Measurements from ENCODE around the gene DMRT1.

Gene DMRT1

DNA sequence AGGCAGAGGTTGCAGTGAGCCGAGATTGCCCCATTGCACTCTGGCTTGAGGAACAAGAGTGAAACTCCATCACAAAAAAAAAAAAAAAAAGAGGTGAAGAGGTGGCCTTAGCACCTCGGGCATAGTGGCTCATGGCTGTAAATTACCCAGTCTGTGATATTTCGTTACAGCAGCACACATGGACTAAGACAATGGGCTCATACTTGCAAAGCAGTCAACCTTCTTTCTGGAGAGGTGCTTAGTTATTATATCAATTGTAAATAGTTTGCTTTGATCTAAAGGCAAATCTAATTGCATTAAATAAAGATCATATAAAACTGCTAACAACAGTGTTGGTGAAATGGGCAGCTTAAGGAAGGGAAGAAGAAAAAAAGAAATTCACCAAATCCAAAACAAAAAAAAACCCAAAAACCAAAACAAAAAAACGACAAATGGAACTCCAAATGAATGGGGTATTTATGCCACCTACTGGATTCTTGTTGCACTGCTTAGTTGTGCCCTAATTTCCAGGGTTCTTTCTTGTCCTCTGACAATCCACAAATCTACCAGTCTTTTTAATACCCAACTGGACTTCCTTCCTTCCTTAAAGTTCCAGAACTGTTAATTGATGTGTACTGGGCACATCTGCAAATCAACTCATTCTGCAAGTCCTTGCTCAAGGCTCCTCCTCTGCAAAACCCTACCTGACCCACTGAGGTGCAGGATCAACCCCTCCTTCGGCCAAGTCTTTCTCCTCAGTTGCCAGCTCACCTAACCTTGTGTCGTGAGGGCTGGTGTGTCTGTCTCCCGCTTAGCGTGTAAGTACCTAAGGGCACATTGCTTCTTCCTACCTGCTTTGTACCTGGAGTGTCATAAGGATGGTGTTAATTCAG lies 35.0 kb upstream of the DMRT1 start:
- FAIRE-seq (no peak), DNase-seq (ENCODE audit: insufficient read length, low spot score) (no peak)
- TF ChIP-seq PAX5 (IDR thresholded peaks at IDR 0.05; ENCODE audit: insufficient read depth, low read length, severe bottlenecking) (no peak), SPI1 (IDR thresholded peaks at IDR 0.05; ENCODE audit: low read depth, low read length) (no peak), TAF1 (IDR thresholded peaks at IDR 0.05; ENCODE audit: low read depth, low read length) (no peak), POU2F2 (IDR thresholded peaks at IDR 0.05; ENCODE audit: low read depth, low read length) (no peak), POLR2AphosphoS5 (IDR thresholded peaks at IDR 0.05; ENCODE audit: low read depth, low read length) (no peak), POLR2A (IDR thresholded peaks at IDR 0.05; ENCODE audit: low read depth, low read length) (no peak)

DNA sequence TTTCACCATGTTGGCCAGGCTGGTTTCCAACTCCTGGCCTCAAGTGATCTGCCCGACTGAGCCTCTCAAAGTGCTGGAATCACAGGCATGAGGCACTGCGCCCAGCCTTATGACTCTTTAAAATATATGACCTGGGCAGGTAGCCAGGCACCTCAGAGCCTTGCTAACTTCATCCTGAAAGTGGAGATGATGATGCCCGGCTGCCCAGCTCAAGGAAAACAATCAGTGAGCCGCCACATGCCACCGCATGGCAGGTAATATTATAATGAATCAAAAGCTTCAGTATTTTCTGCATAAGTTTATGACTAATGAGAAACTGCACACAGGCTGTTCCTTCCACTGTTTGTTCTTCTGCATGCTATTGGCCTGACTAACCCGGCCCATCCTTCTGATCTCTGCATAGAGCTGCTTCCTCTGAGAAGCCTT lies 30.4 kb upstream of the DMRT1 start:
- FAIRE-seq (no peak), DNase-seq (ENCODE audit: insufficient read length, low spot score) (no peak)
- TF ChIP-seq POLR2AphosphoS5 (IDR thresholded peaks at IDR 0.05; ENCODE audit: low read depth, low read length) (no peak), SPI1 (IDR thresholded peaks at IDR 0.05; ENCODE audit: low read depth, low read length) (no peak), PAX5 (IDR thresholded peaks at IDR 0.05; ENCODE audit: insufficient read depth, low read length, severe bottlenecking) (no peak), POLR2A (IDR thresholded peaks at IDR 0.05; ENCODE audit: low read depth, low read length) (no peak), TAF1 (IDR thresholded peaks at IDR 0.05; ENCODE audit: low read depth, low read length) (no peak), POU2F2 (IDR thresholded peaks at IDR 0.05; ENCODE audit: low read depth, low read length) (no peak)

DNA sequence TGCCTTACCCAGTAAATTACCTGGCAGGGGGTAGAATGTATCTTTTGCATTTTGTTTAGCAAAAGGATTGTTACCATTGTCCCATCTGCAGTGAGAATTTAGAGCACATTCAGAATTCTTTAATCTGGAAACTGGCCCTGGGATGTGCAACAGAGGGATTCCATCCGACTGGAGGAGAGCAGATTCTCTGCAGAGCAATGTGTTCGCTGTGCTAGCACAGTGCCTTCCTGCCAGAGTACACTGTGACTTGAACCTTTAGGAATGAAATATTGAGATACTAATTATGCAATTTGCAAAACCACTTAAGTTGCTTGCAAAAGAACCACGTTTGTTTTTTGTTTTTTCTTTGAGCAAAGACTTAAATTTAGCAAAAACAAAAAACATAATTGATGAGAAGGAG lies 22.5 kb upstream of the DMRT1 start:
- no peak for FAIRE-seq
- DNase-seq (ENCODE audit: insufficient read length, low spot score), result no peak
- TF ChIP-seq TAF1 (IDR thresholded peaks at IDR 0.05; ENCODE audit: low read depth, low read length) (no peak), POLR2AphosphoS5 (IDR thresholded peaks at IDR 0.05; ENCODE audit: low read depth, low read length) (no peak), POLR2A (IDR thresholded peaks at IDR 0.05; ENCODE audit: low read depth, low read length) (no peak), SPI1 (IDR thresholded peaks at IDR 0.05; ENCODE audit: low read depth, low read length) (no peak), PAX5 (IDR thresholded peaks at IDR 0.05; ENCODE audit: insufficient read depth, low read length, severe bottlenecking) (no peak), POU2F2 (IDR thresholded peaks at IDR 0.05; ENCODE audit: low read depth, low read length) (no peak)

DNA sequence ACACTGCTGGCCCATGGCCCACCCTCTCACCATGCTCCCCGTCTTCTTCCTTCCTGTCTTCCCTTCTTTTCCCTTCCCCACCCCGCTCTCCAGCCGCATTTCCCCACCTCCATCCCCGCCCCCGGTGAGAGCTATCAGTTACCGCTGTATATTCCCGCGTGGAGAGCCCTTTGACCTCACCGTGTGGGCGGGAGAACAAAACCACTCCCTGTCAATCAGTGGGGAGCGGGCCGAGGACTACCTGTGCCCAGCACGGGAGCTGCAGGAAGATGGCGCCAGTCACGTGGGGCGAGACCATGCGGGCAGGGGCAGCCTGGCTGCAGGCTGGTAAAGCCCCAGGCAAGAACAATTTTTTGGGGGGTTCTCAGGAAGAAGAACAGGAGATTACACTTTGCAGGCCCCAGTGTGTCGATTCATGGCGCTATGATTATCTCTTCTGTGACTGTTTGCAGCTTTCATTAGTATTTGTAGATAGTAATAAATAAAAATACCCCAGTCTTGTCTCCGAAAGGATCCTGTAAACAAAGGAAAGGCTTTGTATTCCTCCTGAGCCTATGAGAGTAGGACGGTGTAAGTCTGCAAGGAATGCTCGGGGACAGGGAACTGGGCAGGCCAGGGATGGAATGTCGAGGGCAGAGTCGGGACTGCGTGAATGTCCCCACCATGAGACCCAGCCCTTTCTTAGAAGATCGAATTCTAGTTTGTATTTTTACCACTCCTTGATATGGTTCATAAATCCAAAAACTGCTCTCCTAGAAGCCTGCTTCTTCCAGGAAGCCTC lies 14.8 kb upstream of the DMRT1 start:
- DNase-seq (ENCODE audit: insufficient read length, low spot score) (no peak), FAIRE-seq (no peak)
- TF ChIP-seq POU2F2 (IDR thresholded peaks at IDR 0.05; ENCODE audit: low read depth, low read length) (no peak), PAX5 (IDR thresholded peaks at IDR 0.05; ENCODE audit: insufficient read depth, low read length, severe bottlenecking) (no peak), POLR2AphosphoS5 (IDR thresholded peaks at IDR 0.05; ENCODE audit: low read depth, low read length) (no peak), SPI1 (IDR thresholded peaks at IDR 0.05; ENCODE audit: low read depth, low read length) (no peak), TAF1 (IDR thresholded peaks at IDR 0.05; ENCODE audit: low read depth, low read length) (no peak), POLR2A (IDR thresholded peaks at IDR 0.05; ENCODE audit: low read depth, low read length) (no peak)

DNA sequence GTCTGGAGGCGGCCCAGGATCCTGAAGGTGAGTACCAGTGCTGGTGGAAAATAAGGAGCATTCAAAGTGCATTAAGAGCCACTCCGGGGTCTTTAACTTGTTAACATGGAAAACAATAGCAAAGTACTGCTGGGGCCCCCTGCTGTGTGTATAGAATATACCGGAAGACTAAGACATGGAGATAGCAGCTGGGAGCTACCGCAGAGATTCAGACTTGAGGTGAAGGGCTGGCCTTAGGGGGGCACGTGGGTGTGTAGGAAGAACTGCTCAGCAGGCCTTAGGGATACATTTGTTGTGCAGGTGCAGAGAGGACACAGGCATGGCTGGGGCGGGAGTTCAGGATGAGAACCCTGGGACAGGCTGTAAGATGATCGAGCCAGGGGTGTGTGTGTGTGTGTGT lies 1.2 kb upstream of the DMRT1 start:
- FAIRE-seq (no peak), DNase-seq (ENCODE audit: insufficient read length, low spot score) (no peak)
- TF ChIP-seq POLR2AphosphoS5 (IDR thresholded peaks at IDR 0.05; ENCODE audit: low read depth, low read length) (no peak), PAX5 (IDR thresholded peaks at IDR 0.05; ENCODE audit: insufficient read depth, low read length, severe bottlenecking) (no peak), POU2F2 (IDR thresholded peaks at IDR 0.05; ENCODE audit: low read depth, low read length) (no peak), SPI1 (IDR thresholded peaks at IDR 0.05; ENCODE audit: low read depth, low read length) (no peak), TAF1 (IDR thresholded peaks at IDR 0.05; ENCODE audit: low read depth, low read length) (no peak)

DNA sequence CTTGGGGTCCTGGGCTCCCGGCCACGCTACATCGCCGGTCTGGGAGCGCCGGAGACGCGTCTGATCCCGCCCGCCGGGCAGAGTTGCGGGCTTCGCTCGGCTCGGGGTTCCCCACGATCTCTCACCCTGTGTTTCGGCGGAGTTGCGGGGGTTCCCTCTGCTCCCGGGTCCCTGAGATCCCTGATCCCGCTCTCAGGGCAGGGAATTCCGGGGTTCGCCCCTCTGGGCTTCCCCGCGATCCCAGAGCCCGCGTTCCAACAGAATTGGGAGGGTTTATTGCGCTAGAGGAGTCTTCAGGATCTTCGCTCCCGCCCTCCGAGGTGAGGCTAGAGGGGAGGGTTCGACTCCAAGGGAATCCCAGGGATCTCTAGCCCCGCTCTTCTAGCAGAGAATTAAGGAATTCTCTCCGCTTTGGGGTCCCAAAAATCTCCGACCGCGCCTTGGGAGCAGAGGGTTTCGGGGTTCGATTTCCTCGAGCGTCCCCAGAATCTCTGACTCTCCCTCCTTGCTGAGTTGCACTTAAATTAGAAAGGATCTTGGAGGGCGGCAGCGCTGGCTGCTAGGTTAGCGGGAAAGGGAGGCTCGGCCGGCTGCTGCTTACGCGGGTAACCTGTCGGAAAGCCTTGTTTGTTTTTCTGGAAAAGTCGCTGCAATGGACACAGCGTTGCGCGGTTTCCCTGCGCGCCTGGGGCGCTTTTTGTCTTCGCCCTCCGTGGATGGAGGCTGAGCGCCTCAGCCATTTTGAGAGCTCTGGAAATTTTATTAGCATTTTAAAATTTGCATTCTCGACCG lies 1.3 kb downstream of the DMRT1 start:
- DNase-seq (ENCODE audit: insufficient read length, low spot score), result no peak
- TF ChIP-seq POLR2A (IDR thresholded peaks at IDR 0.05; ENCODE audit: low read depth, low read length) (no peak), POLR2AphosphoS5 (IDR thresholded peaks at IDR 0.05; ENCODE audit: low read depth, low read length) (no peak), POU2F2 (IDR thresholded peaks at IDR 0.05; ENCODE audit: low read depth, low read length) (no peak), PAX5 (IDR thresholded peaks at IDR 0.05; ENCODE audit: insufficient read depth, low read length, severe bottlenecking) (no peak), TAF1 (IDR thresholded peaks at IDR 0.05; ENCODE audit: low read depth, low read length) (no peak)
- no peak for FAIRE-seq

DNA sequence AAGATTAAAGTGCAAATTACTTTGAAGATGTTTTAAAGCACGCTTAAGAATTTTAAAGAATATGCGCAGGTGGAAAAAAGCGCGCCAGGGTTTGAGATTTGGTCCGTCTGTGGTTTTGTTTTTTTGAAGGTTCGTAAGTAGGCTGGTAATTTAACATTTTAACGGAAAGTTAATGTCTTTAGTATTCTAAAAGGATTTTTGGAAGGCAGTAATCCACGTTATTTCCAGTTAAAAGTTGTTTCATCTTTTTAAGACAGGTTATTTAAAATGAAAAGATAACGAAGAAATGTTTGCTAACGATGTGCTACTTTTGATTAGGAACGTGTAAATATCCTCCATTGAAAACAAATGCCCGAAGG lies 1.9 kb downstream of the DMRT1 start:
- no peak for DNase-seq (ENCODE audit: insufficient read length, low spot score)
- no peak for FAIRE-seq
- TF ChIP-seq SPI1 (IDR thresholded peaks at IDR 0.05; ENCODE audit: low read depth, low read length), result no peak
- no peak for TF ChIP-seq POLR2AphosphoS5 (IDR thresholded peaks at IDR 0.05; ENCODE audit: low read depth, low read length)
- TF ChIP-seq PAX5 (IDR thresholded peaks at IDR 0.05; ENCODE audit: insufficient read depth, low read length, severe bottlenecking), result no peak
- TF ChIP-seq POLR2A (IDR thresholded peaks at IDR 0.05; ENCODE audit: low read depth, low read length), result no peak
- no peak for TF ChIP-seq POU2F2 (IDR thresholded peaks at IDR 0.05; ENCODE audit: low read depth, low read length)
- no peak for TF ChIP-seq TAF1 (IDR thresholded peaks at IDR 0.05; ENCODE audit: low read depth, low read length)

DNA sequence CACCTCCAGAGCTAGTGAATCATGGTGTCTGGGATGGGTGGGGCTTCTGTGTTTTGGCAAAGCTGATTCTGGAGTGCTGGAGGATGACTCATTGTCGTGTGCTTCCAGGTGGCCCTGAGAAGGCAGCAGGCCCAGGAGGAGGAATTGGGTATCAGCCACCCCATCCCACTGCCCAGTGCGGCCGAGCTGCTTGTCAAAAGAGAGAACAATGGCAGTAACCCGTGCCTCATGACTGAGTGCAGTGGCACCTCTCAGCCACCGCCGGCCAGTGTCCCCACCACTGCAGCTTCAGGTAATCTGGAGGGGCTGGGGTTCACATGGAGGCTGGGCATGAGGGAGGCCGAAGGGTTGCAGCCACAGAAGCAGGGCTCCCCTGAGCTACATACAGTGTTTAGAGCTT lies 5.4 kb downstream of the DMRT1 start:
- no peak for FAIRE-seq
- no peak for TF ChIP-seq POLR2AphosphoS5 (IDR thresholded peaks at IDR 0.05; ENCODE audit: low read depth, low read length)
- no peak for TF ChIP-seq POLR2A (IDR thresholded peaks at IDR 0.05; ENCODE audit: low read depth, low read length)
- TF ChIP-seq SPI1 (IDR thresholded peaks at IDR 0.05; ENCODE audit: low read depth, low read length), result no peak
- no peak for TF ChIP-seq TAF1 (IDR thresholded peaks at IDR 0.05; ENCODE audit: low read depth, low read length)
- no peak for TF ChIP-seq POU2F2 (IDR thresholded peaks at IDR 0.05; ENCODE audit: low read depth, low read length)
- TF ChIP-seq PAX5 (IDR thresholded peaks at IDR 0.05; ENCODE audit: insufficient read depth, low read length, severe bottlenecking), result no peak
- no peak for DNase-seq (ENCODE audit: insufficient read length, low spot score)
